ENCODE results near the gene KAT6B.
A peak's percentile ranks its signal among the peaks of the same experiment; 100 is the strongest.
"Not testable (repeated sequence)": the region's sequence is repeated elsewhere in the genome, so short reads cannot be mapped to it uniquely, and the experiment has no call there.

Gene KAT6B

DNA sequence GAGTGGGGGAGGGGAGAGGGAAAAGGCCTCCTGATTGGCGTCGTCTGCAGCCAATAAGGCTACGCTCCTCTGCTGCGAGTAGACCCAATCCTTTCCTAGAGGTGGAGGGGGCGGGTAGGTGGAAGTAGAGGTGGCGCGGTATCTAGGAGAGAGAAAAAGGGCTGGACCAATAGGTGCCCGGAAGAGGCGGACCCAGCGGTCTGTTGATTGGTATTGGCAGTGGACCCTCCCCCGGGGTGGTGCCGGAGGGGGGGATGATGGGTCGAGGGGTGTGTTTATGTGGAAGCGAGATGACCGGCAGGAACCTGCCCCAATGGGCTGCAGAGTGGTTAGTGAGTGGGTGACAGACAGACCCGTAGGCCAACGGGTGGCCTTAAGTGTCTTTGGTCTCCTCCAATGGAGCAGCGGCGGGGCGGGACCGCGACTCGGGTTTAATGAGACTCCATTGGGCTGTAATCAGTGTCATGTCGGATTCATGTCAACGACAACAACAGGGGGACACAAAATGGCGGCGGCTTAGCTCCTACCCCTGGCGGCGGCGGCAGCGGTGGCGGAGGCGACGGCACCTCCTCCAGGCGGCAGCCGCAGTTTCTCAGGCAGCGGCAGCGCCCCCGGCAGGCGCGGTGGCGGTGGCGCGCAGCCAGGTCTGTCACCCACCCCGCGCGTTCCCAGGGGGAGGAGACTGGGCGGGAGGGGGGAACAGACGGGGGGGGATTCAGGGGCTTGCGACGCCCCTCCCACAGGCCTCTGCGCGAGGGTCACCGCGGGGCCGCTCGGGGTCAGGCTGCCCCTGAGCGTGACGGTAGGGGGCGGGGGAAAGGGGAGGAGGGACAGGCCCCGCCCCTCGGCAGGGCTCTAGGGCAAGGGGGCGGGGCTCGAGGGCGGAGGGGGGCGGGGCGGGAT lies at the start of gene KAT6B:
KAT6B (plus strand) TSS at position 459 of the 903 bp plus-strand sequence. CDS start 16,258 bp downstream, outside the sequence.
- DNase-seq (ENCODE audit: low read depth in 2 of 2), result peak; percentile 99 to 100

DNA sequence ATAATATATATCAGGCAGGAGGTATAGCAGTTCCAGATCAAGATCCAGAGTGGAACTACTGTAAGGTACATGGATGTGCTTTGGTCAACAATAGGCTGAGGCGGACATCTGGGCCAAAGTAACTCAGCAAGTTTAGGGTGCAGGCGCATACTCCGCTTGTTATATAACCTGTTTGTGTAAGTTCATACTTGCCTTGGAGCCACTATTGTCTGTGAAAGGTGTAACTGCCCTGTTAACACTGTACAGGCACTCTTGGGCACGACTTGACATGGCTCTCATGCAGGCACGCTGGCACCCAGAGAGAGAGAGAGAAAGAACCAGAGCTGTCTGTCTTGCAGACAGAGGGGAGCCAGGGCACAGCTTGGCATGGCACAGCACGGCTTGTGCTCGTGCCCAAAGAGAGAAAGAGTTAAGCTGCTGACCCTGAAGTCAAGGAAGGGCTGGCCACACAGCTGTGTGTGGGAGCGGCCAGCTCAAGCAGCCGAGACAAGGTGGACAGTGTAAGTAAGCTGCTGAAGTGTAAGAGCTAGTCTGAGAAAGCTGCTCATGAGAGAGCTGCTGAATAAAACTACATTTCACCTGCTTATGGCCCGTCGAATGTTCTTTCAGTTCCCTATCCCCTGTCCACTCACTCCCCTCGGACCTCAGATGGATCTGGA lies 47.8 kb upstream of the KAT6B start:
- no peak for DNase-seq (ENCODE audit: low read depth in 2 of 2)

DNA sequence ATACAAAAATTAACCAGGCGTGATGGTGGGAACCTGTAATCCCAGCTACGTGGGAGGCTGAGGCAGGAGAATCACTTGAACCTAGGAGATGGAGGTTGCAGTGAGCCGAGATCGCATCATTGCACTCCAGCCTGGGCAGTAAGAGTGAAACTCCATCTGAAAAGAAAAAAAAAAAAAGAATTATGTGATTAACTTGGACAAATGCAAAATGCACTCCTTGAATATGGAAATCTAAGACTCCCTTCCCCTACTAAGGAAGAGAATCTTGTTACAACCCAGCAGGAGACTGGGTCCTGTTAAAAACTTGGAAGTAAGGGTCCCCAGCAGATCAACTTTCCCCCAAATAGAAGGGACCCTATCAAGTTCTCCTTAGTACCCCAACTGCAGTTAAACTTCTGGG lies 44.5 kb upstream of the KAT6B start:
- DNase-seq (ENCODE audit: low read depth in 2 of 2), result not testable (repeated sequence)

DNA sequence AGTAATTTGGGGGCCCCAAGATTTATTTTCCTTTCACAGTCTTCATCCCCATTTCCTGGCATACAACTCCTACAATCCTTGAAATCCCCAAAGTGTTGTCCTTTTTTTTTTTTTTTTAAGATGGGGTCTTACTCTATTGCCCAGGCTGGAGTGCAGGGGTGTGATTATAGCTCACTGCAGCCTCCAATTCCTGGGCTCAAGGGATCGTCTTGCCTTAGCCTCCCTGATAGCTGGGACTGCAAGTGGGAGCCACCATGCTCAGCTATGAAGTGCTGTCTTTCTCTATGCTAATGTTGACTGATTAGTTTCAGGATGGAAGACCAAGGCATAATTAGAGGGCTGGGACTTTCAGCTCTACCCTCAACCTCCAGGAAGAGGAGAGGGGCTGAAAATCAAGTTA lies 41.9 kb upstream of the KAT6B start:
- no peak for DNase-seq (ENCODE audit: low read depth in 2 of 2)

DNA sequence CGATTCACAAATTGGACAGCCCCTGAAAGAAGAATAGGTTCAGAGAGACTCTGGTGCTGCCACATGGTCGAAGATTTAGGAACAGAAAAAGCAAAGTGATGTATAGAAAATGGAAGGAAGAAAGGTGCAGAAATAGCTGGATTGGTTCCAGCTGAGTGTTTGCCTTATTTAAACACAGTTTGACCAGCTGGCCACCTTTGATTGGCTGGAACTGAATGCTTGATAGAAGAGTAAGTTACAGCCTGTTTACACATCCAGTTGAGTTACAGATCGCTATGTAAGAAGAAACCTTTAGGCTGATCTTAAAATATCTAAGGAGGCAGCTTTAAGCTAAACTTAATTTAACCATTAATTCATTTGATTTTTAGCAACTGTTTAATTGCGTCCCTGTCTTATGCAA lies 40.3 kb upstream of the KAT6B start:
- DNase-seq (ENCODE audit: low read depth in 2 of 2), result no peak

DNA sequence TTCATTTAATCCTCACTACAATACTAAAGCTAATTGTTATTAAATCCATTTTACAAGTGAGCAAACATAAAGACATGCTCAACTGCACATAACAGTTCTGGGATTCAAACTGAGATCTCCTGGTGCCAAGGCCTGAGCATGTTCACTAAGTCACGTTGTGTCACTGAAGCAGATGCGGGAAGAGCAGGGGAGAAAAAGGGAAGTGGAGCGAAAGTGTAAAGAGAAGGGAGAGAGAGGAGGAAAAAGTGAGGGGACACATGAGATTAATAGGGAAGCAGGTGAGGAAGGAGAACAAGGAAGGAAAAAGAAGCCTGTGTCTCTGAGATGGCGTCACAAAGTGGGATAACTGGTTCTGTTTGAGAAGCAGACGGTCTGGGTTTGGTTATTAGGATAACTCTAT lies 38.9 kb upstream of the KAT6B start:
- DNase-seq (ENCODE audit: low read depth in 2 of 2), result no peak

DNA sequence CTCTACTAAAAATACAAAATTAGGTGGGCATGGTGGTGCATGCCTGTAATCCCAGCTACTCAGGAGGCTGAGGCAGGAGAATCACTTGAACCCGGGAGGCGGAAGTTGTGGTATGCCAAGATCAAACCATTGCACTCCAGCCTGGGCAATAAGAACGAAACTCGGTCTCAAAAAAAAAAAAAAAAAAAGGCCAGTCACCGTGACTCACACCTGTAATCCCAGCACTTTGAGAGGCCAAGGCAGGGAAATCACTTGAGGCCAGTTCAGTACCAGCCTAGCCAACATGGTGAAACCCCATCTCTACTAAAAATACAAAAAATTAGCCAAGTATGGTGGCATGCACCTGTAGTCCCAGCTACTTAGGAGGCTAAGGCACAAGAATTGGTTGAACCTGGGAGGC lies 34.4 kb upstream of the KAT6B start:
- not testable (repeated sequence) for DNase-seq (ENCODE audit: low read depth in 2 of 2)

DNA sequence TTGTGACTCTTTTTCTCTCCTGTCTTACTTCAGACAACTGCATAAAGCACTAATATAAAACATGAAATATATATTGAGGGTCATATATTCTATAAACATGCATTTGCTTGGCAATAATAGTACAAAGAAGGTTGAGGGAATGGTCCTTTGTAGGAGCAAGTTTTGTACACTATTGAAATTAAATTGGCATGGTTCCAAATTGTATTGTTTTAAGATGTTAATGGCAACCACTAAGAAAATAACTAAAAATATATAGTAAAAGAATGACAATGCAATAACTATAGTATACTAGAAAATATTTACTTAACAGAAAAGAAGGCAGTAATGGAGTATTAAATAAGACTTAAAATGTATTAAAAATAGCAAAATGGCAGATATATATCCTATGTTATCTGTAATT lies 33.7 kb upstream of the KAT6B start:
- no peak for DNase-seq (ENCODE audit: low read depth in 2 of 2)

DNA sequence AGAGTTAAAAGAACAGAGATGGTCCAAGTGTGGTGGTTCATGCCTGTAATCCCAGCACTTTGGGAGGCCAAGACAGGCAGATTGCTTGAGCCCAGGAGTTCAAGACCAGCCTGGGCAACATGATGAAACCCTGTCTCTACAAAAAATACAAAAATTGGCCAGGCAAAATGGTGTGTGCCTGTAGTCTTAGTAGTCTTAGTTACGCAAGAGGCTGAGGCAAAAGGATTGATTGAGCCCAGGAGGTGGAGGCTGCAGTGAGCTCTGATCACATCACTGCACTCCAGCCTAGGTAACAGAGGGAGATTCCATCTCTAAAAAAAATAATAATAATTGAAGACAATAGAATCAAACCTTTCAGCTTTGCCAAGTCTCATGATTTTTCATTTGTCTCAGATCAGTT lies 33.2 kb upstream of the KAT6B start:
- DNase-seq (ENCODE audit: low read depth in 2 of 2), result not testable (repeated sequence)

DNA sequence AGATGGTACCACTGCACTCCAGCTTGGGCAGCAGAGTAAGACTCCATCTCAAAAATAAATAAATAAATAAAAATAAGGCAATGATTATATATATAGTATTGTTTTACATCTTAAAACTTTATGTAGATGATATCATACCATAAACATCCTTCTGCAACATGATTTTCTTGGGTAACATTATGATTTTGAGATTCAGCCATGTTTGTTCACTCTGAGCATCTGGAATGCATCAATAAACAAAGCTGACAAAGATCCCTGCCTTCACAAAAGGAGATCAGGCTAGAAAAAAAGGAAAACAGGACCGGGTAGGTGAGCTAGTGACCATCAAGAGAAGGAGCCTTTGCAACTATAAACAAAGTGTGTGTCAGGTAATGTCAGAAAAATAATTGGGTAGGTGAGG lies 31.9 kb upstream of the KAT6B start:
- no peak for DNase-seq (ENCODE audit: low read depth in 2 of 2)

DNA sequence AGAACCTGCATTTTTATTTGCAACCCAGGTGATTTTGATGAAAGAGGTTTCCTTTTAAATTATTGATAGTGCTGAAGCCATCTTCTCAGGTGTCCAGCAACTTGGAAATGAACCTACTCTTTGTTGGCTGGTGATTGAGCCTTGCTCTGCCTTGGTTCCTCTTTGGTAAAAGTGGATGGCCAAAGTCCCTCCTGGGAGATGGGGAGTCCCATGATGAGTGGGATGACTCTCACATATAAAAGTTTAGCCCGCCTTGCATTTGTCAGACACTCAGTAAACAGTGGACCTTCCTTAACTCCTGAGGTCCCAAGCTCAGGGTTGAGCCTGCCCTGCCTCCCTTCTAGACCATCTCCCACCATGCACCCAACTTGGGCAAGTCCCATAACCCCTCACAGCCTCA lies 28.9 kb upstream of the KAT6B start:
- DNase-seq (ENCODE audit: low read depth in 2 of 2), result no peak

DNA sequence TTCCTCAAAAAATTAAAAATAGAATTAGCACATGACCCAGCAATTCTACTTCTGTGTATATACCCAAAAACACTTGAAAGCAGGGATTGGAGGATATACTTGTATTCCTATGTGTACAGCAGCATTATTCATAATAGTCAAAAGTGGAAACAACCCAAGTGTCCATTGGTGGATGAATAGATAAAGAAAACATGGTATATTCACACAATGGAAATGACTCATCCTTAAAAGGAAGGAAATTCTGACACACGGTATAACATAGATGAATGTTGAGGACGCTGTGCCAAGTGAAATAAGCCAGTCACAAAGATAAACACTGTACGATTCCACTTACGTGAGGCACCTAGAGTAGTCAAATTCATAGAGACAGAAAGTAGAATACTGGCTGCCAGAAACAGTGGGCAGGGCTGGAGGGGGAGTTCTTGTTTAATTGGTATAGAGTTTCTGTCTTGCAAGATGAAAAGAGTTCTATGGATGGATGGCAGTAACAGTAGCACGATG lies 26.6 kb upstream of the KAT6B start:
- peak; percentile 11 to 26 for DNase-seq (ENCODE audit: low read depth in 2 of 2)

DNA sequence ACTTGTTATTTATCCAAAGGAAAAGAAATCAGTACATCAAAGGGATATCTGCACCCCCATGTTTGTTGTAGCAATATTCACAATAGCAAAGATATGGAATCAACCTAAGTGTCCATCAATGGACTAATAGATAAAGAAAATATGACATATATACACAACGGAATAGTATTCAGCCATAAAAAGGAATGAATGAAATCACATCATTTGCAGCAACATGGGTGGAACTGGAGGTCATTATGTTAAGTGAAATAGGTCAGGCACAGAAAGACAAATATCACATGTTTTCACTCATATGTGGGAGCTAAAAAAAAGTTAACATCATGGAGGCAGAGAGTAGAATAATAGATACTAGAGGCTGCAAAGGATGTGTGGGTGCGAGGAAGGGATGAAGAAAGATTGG lies 25.0 kb upstream of the KAT6B start:
- DNase-seq (ENCODE audit: low read depth in 2 of 2), result no peak

DNA sequence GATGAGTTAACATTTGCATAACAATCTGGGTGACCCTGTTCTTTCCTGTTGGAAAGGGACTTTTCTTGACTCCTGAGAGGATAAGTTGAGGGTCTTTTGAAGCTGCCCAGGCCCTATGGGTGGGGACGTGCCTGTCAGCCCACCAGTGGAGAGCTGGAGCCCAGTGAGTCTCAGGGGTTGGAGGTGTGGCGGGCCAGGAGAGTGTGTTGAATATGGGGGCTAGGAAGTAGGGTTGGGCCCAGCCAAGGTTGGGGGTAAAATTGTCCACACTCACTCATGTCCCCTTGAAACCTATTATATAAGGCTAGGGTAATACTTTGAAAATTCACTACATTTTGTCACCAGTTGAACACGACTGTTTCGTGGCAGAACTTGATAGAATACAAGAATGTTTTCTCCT lies 17.9 kb upstream of the KAT6B start:
- no peak for DNase-seq (ENCODE audit: low read depth in 2 of 2)

DNA sequence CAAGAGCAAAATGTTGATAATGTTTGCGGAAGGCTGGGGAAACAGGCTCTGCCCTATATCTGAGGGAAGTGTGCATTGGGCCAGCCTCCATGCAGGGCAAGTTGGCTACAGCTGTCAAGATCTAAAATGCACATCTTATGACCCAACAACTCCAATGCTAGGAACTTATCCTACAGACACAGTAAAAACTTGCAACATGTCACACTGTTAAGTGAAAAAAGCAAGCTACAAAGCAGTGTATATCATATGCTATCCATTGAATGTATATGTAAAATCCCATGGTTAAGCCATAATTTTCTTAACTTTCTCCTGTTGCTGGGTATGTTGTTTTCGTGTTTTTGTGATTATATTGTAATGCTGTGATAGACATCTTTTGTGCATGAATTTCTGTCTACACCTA lies 16.3 kb upstream of the KAT6B start:
- no peak for DNase-seq (ENCODE audit: low read depth in 2 of 2)

DNA sequence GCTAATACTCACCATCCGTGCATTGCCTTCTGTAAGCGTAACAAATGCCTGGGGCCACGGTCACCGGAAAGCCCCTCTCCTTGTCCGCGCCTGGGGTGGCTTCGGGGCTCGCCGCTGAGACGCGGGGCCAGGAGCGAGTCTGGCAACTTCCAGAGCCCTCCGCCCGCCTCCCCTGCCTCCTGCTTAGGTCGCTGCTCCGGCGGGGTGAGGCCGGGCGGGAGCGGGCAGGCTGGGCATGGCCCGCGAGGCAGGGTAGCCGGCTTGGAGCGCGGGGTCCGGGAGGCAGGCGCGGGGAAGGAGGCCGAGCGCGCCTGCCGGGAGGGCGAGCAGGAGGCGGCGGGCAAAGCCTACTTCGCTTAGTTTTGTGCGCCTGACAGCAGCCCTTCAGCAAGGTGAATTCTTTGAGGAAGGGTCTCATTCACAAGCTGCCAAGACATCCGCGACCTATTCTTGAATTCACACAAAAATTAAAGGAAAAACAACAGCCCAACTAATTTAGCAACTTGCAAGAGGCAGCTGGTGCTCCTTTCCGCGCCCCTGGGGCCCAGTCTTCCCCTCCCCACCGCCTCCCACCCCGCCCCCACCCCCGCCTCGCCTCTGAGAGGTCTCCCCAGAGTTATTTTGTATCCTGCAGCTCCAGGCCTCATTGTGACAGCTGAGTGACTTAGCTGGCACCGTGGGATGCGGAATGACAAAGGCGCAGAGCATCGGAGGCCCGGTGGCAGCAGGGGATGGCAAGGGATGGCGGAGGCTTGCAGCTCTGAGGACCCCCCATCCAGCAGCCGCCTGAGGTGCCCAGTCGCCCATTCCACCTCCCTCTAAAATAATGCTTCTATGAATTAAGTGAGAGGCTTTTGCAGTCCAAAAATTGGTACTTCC lies 12.8 kb upstream of the KAT6B start:
- DNase-seq (ENCODE audit: low read depth in 2 of 2), result no peak

DNA sequence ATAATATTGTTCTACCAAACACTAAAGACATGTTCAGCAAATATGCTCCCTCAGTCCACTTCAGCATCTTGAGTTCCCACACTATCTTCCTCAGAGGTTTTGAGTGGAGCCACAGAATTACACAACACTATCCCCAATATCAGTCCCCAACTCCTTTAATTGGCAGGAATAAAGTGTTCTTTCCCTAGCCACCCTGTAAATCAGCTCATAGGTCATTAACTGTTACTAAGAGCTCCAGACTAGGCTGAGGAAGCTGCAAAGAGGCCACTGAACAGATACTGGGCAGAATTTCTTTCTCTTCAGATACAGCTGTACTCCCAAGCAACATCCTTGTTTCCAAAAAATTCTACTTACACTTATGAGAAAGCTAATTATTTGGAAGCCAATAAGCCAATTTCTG lies 11.6 kb upstream of the KAT6B start:
- DNase-seq (ENCODE audit: low read depth in 2 of 2), result no peak

DNA sequence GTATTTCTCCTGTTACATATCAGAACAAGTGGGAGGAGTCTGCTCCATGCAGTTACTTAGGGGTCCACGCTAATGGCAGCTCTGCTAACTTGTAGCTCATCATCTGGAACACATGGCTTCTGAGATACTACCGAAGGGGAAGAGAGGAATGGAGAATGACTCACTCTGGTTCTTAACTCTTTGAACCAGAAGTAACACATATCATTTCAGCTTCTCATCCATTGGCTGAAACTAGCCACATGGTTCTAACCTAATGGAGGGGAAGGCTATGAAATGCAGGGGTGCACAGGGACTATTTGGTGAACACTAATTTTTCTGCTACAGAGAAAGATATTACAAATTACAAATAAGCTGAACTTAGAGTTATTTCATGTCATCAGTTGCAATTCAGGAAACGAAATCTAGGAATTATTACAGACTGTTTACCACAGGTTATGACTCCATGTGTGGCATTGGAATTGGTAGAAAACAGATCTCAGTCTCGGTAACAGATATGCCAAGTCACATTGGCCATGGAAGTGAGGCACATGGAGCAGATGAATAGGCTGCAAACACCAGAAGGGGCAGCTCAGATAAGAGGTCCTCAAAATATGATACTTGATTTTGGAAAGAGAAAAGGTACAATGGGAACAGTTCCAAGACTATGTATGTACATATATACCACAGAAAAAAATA lies 9.4 kb upstream of the KAT6B start:
- no peak for DNase-seq (ENCODE audit: low read depth in 2 of 2)

DNA sequence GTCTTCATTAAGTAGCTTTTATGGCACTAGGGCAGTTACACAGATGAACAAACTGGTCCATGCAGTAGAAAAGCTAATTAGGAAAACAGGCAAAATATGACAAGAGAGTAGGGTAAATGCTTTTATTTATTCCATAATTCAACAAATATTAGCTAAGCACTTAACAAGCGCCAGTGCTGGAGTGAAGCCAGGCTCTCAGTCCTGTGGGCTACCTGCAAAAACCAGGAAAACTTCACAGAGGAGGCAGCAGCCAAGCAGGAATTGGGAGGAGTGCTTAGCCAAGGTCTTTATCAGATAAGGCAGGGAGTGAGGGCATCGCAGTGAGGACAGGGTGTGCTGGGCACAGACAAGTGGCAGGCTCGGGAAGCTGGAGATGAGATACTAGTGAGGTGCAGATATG lies 4.9 kb upstream of the KAT6B start:
- no peak for DNase-seq (ENCODE audit: low read depth in 2 of 2)

DNA sequence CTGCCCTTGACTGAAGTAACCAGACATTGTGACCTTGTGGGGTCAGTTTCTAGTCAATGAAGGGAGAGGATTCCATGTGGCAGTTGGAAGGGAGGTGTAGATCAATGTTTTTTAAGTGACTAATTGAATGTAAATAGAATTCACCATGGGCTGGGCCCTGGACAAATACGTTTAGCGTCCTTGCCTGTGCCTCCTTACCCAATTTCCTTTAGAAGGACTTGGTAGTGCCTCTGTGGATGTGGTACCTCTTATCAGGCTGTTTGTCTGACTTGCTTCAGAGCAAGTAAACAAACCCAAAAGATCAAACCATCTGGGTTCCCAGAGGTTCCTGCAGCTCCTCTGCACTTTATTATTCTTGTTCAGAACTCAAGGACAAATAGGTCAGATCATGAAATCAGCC lies 4.3 kb upstream of the KAT6B start:
- DNase-seq (ENCODE audit: low read depth in 2 of 2), result no peak

DNA sequence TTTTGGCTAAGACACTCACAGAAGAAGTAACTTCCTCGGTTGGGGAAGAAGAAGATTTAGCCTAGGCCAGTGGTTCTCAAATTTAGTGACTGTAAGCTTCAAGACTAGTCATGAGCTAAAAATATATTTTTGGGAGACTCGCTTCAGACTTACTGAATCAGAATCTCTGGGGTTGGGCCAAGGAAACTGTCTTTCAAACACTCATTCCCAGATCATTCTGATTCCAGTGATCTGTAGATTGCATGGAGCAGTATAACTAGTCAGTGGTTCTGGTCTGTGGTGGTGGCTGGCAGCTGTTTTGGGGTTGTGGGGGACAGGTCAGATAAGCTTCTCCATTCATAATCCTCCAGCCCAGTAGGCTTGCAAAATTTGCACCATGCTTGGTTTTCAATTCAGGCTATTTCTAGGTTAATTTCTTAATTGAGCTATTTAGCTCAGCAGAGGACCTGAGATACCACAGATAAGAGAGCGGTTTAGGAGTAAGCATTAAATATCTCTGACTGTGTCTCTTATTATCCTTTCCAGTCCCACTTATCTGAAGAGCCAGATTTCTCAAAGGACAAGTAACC lies 3.8 kb upstream of the KAT6B start:
- DNase-seq (ENCODE audit: low read depth in 2 of 2), result no peak
